ENCODE measurements around the gene GUCY2D.

- TF ChIP-seq CTCF (IDR thresholded peaks at IDR 0.05) (no peak), POLR2A (IDR thresholded peaks at IDR 0.05) (no peak)
Measured at GRCh38 chr17:7984904-7985303, 17.5 kb upstream of the GUCY2D start.

Measured in thyroid gland (tissue), 4 donors.